GM23338 (cell line): ENCODE results near the gene SNAPC3.

Experiments
- CTCF ChIP-seq, 2 experiments: fragments of 200-600 bp in 1 of 2; sonication (generic) in 1 of 2; conservative IDR thresholded peaks; 2 replicates each; pipeline versions ENCODE4 v1.5.1 to v1.6.1; 2016 to 2017; ENCODE audit warnings: antibody characterized with exemption in 2 of 2, low read depth in 2 of 2, mild to moderate bottlenecking in 2 of 2, moderate library complexity in 1 of 2
- ETS1 ChIP-seq: IDR thresholded peaks from 2 replicates; pipeline ENCODE4 v1.6.1; 2016; ENCODE audit warnings: antibody characterized with exemption
- EZH2phosphoT487 ChIP-seq: fragments of 200-600 bp; sonication (generic); IDR thresholded peaks from one replicate; pipeline ENCODE4 v1.8.1; 2018; ENCODE audit warnings: antibody characterized with exemption; ENCODE audit not compliant: unreplicated experiment
- POLR2AphosphoS5 ChIP-seq: IDR thresholded peaks from 2 replicates; pipeline ENCODE4 v1.6.1; 2016; ENCODE audit warnings: antibody characterized with exemption, low read depth
- REST ChIP-seq: IDR thresholded peaks from one replicate; pipeline ENCODE4 v1.6.1; 2018; ENCODE audit warnings: antibody characterized with exemption; ENCODE audit not compliant: unreplicated experiment

- TF ChIP-seq CTCF (conservative IDR thresholded peaks at IDR 0.05; ENCODE audit: low read depth in 2 of 2), result no peak
- no peak for TF ChIP-seq REST
- no peak for TF ChIP-seq POLR2AphosphoS5
- TF ChIP-seq ETS1, result no peak
- no peak for TF ChIP-seq EZH2phosphoT487
Observed at GRCh38 chr9:15468145-15468544, 45.5 kb downstream of the SNAPC3 start.
